ENCODE results near the gene PYCARD. TPM values are rescaled to one million over a fixed set of nuclear protein-coding genes. Genes with fewer than 3 reads are reported as not detected.

Gene PYCARD
- total and polyA plus RNA-seq, 9 of the 15 experiments (the other 6 are each of a cell fraction or from before 2014, with no cell fraction given) = 1.3 to 28.4 (median 6.0) TPM

DNA sequence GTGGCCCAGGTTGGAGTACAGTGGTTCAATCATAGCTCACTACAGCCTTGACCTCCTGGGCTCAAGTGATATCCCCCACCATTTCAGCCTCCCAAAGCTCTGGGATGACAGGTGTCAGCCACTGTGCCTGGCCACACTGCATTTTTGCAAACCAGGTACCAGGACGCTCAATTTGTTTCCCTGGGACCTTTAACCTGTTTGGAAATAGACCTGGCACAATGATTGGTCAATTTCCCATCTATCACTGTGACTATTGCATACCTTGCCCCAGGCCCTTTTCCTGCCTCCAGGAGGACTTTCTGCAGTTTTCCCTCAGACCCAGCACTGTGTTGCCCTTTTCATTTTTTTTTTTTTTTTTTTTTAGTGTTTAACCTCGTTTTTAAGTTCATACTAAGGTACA, 33.7 kb downstream of the PYCARD start:
- no peak overlapping the region for H2AFZ ChIP-seq (ENCODE audit: low read depth, low read length)
- H3K9me1 ChIP-seq (ENCODE audit: control insufficient read depth, insufficient read depth, low read length) = no peaks in the 10 kb centered on the region
- DNase-seq (ENCODE audit: extremely low read depth in 1 of 4, low spot score in 3 of 4) (no peak), FAIRE-seq (no peak), ATAC-seq (no peak)
- no peak overlapping the region for H3K4me3 ChIP-seq
- H3K27me3 ChIP-seq (ENCODE audit: control insufficient read depth in 2 of 2, insufficient read depth in 2 of 2, low read length in 2 of 2) = no peaks in the 10 kb centered on the region
- no peaks in the 10 kb centered on the region for H4K20me1 ChIP-seq (replicated peaks; ENCODE audit: control insufficient read depth, insufficient read depth, low read length)
- H3K4me1 ChIP-seq (replicated peaks in 1 of 2; ENCODE audit: control insufficient read depth in 2 of 2, insufficient read depth in 2 of 2, low read length in 2 of 2) = peaks cover 0 to 3% of the 10 kb centered on the region in 2 experiments; a peak in 3 of 5 replicates
- H3K9me3 ChIP-seq (replicated peaks; ENCODE audit: control insufficient read depth, insufficient read depth, low read depth, low read length) = no peaks in the 10 kb centered on the region
- in situ Hi-C loops (cut with MboI) = no loop called here
- intact Hi-C loops (cut with micrococcal nuclease) = no loop called here
- ChIA-PET POLR2A (interaction anchor here (2.9 kb wide), 1 partner anchor 11 kb away, joined by 22 read pairs; the partner anchor contains the start of gene FUS), CTCF (ENCODE audit: low intra/inter-chr PET ratio) (no interaction called here)
- TF ChIP-seq, protein P1, sequence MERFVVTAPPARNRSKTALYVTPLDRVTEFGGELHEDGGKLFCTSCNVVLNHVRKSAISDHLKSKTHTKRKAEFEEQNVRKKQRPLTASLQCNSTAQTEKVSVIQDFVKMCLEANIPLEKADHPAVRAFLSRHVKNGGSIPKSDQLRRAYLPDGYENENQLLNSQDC (CRISPR knock-in tag; IDR thresholded peaks at IDR 0.05) = no peak
- TF ChIP-seq ZNF79 (CRISPR knock-in tag; IDR thresholded peaks at IDR 0.05; ENCODE audit: low read depth) (no peak), KLF6 (CRISPR knock-in tag; IDR thresholded peaks at IDR 0.05; ENCODE audit: borderline replicate concordance) (no peak)
- 43% methylated on average over 1 of the region's 2 CpGs for WGBS (ENCODE audit: insufficient coverage, low coverage, missing lambda C conversion rate)
- BruUV-seq (replicated peaks) = no TSS peak
- no peaks in the 10 kb centered on the region for H3K36me3 ChIP-seq (ENCODE audit: control insufficient read depth, insufficient read depth, low read length)
- H3K79me2 ChIP-seq (ENCODE audit: control insufficient read depth, insufficient read depth, low read length) = no peaks in the 10 kb centered on the region
- H3K4me2 ChIP-seq (ENCODE audit: insufficient read depth, low read length) = no peak overlapping the region
- H3K27ac ChIP-seq (ENCODE audit: extremely low read depth, low read depth, low read length) = no peak overlapping the region
- H3K9ac ChIP-seq (ENCODE audit: insufficient read depth in 1 of 2, low read depth in 2 of 2, low read length in 2 of 2) = no peak overlapping the region

DNA sequence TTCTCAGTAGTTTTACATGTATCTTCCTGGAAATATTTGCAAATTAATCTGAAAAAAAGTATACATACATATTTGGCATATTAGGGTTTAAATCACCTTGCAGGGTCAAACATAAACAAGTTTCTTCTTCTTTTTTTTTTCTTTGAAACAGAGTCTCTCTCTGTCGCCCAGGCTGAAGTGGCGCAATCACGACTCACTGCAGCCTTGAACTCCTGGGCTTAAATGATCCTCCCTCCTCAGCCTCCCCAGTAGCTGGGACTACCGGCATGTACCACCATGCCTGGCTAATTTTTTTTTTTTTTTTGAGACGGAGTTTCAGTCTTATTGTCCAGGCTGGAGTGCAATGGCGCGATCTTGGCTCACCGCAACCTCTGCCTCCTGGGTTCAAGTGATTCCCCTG, 35.2 kb downstream of the PYCARD start:
- Histone ChIP-seq H3K79me2 (ENCODE audit: control insufficient read depth, insufficient read depth, low read length) (no peaks in the 10 kb centered on the region), H3K4me3 (no peak overlapping the region), H3K4me2 (ENCODE audit: insufficient read depth, low read length) (no peak overlapping the region), H4K20me1 (replicated peaks; ENCODE audit: control insufficient read depth, insufficient read depth, low read length) (no peaks in the 10 kb centered on the region), H3K9ac (ENCODE audit: insufficient read depth in 1 of 2, low read depth in 2 of 2, low read length in 2 of 2) (no peak overlapping the region), H3K36me3 (ENCODE audit: control insufficient read depth, insufficient read depth, low read length) (no peaks in the 10 kb centered on the region), H3K27ac (ENCODE audit: extremely low read depth, low read depth, low read length) (no peak overlapping the region), H3K27me3 (ENCODE audit: control insufficient read depth in 2 of 2, insufficient read depth in 2 of 2, low read length in 2 of 2) (no peaks in the 10 kb centered on the region), H3K9me3 (replicated peaks; ENCODE audit: control insufficient read depth, insufficient read depth, low read depth, low read length) (no peaks in the 10 kb centered on the region), H3K9me1 (ENCODE audit: control insufficient read depth, insufficient read depth, low read length) (no peaks in the 10 kb centered on the region), H3K4me1 (replicated peaks in 1 of 2; ENCODE audit: control insufficient read depth in 2 of 2, insufficient read depth in 2 of 2, low read length in 2 of 2) (peaks cover 0 to 3% of the 10 kb centered on the region in 2 experiments; a peak in 3 of 5 replicates), H2AFZ (ENCODE audit: low read depth, low read length) (no peak overlapping the region)
- FAIRE-seq (no peak), DNase-seq (ENCODE audit: extremely low read depth in 1 of 4, low spot score in 3 of 4) (no peak), ATAC-seq (no peak)
- ChIA-PET POLR2A (interaction anchor here (2.9 kb wide), 1 partner anchor 12 kb away, joined by 22 read pairs; the partner anchor contains the start of gene FUS), CTCF (ENCODE audit: low intra/inter-chr PET ratio) (no interaction called here)
- TF ChIP-seq GABPB2 (CRISPR knock-in tag; conservative IDR thresholded peaks at IDR 0.05) (no peak), KAT2B (IDR thresholded peaks at IDR 0.05; ENCODE audit: low read depth, low read length) (no peak), CEBPB (tag; IDR thresholded peaks at IDR 0.05) (peak; percentile 55), RBM17 (IDR thresholded peaks at IDR 0.05; ENCODE audit: borderline replicate concordance, low read depth, low read length) (no peak)
- TF ChIP-seq, protein P2, sequence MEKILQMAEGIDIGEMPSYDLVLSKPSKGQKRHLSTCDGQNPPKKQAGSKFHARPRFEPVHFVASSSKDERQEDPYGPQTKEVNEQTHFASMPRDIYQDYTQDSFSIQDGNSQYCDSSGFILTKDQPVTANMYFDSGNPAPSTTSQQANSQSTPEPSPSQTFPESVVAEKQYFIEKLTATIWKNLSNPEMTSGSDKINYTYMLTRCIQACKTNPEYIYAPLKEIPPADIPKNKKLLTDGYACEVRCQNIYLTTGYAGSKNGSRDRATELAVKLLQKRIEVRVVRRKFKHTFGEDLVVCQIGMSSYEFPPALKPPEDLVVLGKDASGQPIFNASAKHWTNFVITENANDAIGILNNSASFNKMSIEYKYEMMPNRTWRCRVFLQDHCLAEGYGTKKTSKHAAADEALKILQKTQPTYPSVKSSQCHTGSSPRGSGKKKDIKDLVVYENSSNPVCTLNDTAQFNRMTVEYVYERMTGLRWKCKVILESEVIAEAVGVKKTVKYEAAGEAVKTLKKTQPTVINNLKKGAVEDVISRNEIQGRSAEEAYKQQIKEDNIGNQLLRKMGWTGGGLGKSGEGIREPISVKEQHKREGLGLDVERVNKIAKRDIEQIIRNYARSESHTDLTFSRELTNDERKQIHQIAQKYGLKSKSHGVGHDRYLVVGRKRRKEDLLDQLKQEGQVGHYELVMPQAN (IDR thresholded peaks at IDR 0.05; ENCODE audit: borderline replicate concordance) = no peak
- intact Hi-C loops (cut with micrococcal nuclease) = no loop called here
- in situ Hi-C loops (cut with MboI) = no loop called here
- no TSS peak for BruUV-seq (replicated peaks)
- WGBS (ENCODE audit: insufficient coverage, low coverage, missing lambda C conversion rate) = 58% methylated on average over 5 of the region's 8 CpGs

Data from K562 (cell line).